Measurements from ENCODE around the gene MRPL36. TPM values are rescaled to one million over a fixed set of nuclear protein-coding genes. Genes with fewer than 3 reads are reported as not detected.
"Not testable (repeated sequence)": the region's sequence is repeated elsewhere in the genome, so short reads cannot be mapped to it uniquely, and the experiment has no call there.

The MRPL36 gene
- total RNA-seq, 1 experiment from 2014 or later, result 134 TPM

DNA sequence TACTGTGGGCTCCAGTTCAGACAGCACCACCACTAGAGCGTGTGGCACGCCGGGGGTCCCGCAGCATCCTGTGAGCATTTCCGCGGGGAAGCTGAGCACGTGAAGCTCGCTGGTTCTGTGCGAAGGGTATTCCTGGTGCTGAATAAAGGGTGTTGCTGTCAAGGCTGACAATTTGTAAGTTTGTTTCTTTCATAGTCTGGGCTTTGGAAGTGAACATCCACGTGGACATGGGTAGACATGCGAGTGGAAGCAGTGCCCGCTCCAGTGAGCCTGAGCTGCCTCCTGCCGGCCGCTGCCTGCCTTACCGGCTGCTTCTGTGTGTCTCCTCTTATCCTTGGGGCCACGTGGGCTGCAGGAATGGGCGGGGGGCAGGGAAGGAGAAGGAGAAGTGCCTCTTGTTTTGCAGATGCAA, 16.2 kb upstream of the MRPL36 start:
- no peak for DNase-seq (ENCODE audit: low read depth)

DNA sequence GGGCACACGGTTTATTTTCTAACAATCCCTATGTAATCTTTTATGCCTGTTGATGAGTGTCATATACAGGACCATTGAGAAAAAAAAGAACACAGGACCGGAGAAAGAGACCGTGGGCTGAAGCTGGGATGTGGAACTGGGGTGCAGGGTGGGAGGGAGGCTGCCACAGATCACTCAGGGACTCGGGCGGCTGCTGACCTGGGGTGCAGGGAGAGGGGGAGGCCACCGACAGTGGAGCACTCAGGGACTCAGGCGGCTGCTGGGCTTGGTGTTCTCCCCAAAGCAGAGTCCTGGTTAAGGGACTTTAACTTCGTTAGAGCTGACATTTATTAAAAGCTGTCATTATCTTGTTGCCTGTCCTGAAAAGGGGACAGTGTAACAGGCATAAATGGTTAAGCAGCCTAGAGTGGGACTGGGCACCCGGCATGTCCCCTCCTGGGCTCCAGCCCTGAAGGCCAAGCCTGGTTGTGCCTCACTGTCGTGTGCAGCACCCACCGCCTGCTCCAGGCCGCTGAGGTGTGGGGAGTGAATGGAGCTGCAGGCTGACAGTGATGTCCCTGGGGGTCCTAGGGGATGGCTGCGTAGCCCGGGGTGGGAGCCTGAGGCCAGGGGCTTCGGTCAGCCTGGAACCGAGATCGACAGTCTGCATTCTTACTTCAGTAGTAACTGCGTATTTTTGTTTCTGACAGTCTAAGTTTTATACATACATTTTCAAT, 15.6 kb upstream of the MRPL36 start:
- no peak for DNase-seq (ENCODE audit: low read depth)

DNA sequence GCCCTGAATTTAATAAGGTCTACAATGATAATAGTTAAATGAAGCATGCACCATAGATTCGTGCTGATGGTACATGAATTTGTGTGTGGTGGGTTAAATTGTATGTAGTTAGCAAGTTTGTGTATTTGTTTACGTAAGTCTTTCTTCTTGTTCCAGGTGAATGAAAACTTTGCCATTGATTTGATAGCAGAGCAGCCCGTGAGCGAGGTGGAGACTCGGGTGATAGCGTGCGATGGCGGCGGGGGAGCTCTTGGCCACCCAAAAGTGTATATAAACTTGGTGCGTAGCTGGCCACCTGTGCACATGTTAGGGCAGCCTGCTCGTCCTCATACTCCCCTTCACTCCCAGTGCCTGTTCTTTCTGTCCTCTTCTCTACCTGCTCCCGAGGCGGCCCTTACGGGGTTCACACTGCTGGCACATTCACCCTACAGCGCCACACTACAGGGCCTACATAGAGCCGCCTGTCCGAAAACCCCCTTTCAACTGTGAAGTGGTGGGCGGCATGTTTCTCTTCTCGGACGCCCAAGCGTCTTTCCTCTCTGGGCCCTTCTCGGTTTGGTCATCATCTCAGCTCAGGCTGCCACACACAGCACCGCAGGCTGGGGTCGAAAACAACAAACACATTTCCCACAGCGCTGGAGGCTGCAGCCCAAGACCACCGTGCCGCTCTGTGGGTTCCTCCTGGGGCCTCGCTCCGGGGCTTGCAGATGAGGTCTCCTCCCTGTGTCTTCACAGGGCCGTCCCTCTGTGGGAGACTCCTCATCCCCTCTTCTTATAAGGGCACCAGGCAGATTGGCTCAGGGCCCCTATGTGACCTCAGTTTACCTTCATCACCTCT, 14.8 kb upstream of the MRPL36 start:
- DNase-seq (ENCODE audit: low read depth), result no peak

DNA sequence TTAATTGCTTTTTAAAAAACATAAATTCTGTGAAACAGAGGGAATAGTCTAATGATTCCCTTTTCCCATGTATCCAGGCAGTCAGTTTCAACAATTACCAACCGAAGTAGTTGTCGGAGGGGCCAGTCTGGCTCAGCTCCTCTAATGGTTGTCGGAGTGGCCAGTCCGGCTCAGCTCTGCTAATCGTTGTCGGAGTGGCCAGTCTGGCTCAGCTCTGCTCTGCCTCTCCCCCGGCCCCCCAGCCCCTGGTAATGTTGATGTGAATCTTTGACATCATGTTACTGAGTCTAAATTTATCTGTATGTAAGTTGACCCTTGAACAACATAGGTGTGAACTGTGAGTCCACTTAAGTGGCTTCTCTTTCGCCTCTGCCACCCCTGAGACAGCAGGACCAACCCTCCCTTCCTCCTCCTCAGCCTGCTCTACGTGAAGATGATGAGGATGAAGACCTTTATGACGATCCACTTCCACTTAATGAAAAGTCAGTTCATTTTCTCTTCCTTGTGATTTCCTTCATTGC, 11.0 kb upstream of the MRPL36 start:
- DNase-seq (ENCODE audit: low read depth), result no peak

DNA sequence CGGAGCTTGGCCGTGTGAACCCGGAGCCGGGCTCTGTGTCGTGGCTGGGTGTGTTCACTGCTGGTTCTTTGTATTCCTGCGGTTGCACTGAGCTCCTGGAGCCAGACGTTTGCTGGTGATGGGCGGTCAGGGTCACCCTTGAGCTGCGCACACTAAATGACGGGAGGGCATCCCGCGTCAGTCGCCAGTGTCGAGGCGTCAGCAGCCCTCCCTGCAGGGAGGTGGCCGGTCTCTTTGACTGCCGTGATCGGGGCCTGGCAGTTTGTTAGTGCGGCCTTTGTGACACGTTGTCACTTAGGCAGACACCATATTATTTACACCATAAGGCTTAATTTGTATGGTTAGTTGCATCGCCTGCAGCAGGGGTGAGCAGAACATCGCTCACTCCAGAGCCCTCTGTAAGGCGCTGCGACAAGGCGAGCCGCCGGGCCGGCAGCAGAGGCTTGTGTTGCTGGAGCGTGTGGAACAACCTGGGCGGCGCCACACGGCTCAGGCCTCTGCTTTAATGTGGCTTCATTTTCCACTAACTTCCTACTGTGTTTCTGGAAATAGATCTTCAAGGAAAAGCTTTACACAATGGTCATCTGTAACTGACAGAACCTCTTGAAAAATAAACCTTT, 9.9 kb upstream of the MRPL36 start:
- DNase-seq (ENCODE audit: low read depth), result no peak

DNA sequence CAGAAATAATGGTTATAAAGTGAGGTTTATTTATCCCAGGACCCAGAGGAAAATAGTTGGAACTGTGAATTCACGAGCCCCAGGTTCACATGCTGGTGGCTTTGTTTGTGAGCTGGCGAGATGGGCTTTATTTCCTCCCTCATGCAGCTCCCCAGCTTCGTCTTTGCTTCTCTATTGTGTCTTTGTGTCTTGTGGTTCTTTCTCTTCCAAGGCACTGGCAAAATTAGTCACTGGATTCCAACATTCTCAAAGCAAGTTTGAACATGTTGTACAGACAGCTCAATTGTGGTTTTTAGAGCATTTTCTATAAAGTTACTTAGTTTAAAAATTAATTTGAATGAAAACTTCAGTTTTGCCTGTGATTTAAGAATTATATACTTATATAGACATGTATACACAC, 8.8 kb upstream of the MRPL36 start:
- peak; percentile 35 for DNase-seq (ENCODE audit: low read depth)

DNA sequence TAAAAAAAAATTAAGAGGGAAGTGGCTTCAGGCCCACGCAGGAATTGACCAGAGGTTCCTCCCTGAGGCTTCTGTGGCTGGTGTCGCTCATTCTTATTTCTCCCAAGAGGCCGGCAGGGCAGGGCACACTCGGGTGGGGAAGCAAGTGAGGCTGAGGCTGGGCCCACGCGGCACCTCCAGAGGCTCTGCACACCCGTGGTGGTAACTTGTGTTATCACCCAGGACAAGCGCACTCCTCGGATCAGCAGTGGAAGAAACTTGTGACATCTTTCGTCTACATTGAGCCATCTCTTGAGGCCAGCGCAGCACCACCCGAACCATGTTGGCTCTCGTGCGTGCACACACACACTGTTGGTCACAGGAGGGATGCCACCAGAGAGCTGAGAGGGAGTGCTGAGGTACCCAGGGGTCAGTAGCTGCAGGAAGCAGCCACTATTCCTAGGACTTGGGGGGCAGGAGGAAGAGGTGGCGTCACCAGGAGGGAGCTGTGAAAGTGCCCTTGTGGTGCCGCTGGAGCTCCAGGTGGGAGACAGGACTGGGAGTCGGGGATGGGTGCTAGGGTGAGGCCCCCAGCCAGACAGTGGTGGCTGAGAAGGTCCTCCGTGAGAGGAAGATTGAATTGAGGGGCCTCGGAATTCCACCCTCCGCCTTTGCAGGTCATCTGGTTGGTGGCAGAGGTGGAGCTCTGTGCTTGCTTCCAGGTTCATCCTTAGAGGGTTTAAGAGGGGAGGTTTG, 8.0 kb upstream of the MRPL36 start:
- DNase-seq (ENCODE audit: low read depth), result no peak

DNA sequence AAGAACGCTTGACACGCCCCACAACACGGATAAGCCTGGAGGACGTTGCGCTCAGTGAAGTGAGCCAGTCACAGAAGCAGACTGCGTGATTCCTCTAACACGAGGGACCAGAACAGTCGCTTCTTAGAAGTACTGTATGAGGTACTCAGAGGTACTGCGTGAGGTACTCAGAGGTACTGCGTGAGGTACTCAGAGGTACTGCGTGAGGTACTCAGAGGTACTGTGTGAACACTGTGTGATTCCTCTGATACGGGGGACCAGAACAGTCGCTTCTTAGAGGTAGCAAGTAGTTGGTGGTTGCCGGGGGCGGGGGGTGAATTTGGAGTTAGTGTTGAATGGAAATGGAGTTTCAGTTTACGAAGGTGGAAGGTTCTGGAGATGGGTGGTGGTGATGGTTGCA, 7.3 kb upstream of the MRPL36 start:
- no peak for DNase-seq (ENCODE audit: low read depth)

DNA sequence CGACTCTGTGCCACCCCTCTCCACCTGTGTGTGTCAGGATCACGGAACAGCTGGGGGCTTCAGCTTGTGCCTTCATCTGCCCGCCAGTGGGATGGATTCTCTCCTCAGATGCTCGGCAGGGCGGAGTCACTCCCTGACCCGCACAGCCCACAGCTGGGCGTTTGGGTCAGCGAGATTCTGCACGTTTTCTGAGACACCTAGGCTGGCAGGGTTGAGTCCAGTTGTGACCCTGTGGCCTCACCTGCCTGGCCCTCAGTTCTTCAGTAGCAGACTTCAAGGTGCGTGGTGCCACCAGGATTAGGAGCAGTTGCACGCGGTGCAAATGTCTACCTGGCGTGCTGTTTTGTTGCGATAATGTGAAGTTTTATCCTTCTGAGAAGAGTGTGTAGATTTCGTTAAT, 6.6 kb upstream of the MRPL36 start:
- no peak for DNase-seq (ENCODE audit: low read depth)

DNA sequence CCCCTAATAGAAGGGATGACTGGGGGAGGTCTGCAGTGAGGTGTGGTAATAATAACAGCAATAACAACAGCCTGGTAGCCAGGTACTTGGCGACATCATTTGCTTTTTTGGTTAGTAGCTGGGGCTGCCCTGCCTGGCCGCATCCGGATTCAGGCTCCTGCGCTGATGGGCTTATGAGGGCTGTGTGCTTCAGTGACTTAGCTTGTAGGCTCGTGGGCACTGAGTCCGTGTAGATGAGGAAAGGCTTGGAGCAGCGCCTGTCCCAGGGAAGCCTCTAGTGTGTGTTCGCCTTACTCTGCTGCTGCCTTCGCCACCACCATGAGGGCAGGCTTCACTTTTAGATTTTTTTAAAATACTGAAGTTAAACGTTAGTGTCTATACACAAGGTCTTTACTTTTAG, 6.1 kb upstream of the MRPL36 start:
- DNase-seq (ENCODE audit: low read depth), result no peak

DNA sequence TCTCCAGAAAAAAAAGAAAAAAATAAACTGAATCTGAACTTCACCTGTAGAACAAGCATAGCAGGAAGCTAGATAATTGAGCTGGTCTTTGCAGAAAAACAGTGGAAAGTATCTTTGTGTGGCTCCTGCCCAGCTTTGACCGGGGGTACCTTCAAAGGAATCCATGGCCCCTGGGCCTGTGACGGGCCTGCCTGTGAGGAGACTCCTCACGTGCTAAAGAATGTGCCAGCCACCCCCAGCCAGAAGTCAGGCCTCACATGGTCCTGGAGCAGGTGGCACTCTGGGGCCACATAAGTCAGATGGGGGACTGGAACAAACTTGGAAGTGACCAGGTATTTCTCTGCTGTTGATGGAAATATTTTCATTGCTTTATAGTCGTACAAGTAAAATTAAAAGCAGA, 5.7 kb upstream of the MRPL36 start:
- DNase-seq (ENCODE audit: low read depth), result no peak

DNA sequence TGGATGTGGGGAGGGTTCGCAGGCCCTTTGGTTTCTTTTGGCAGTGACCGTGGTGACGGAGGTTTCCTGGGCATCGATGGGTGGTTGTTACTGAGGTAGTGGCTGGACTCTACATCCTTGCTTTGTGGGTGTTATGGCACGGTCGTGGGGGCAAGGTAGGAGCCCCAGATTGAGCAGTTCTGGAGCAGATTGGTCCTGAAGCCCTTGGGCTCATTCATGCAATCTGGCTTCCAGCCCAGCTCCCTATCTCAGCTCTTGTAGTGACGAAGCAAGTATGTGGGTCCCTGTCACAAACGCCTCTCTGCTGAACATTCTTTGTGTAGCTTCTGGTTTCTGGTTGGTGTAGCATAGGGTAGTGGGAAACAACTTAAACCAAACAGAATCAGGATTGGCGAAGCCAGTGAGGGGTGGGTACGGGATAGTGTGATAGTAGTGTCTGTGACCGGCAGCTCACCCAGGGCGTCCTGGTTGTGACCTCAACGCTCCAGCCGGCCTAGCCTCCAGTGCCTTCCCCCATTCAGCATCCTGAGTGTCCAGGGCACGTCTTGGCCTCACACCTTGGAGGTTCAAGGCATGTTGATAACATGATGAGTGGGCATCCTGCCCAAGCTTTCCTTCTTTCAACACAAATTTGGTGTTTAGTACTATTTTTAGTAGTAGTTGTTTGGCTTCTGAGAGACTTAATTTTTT, 4.5 kb upstream of the MRPL36 start:
- no peak for DNase-seq (ENCODE audit: low read depth)

DNA sequence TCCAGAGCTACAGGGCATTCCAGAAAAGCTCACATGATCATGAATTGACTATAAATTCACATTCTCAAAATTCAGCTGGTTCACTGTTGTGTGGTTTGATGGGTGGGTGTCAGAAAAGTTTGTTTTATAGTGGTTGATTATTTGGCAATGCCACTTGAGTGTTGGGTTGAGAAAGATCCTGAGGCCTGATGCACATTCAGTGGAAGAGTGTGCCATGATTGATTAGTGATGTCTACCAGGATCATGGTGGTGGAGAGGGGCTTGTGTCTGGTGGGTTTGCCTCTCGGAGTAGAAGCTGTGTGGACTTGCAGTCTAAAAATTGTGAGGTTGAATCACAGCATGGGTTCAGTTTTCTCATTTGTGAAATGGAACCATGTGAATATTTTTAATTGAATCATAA, 3.6 kb upstream of the MRPL36 start:
- DNase-seq (ENCODE audit: low read depth), result no peak

DNA sequence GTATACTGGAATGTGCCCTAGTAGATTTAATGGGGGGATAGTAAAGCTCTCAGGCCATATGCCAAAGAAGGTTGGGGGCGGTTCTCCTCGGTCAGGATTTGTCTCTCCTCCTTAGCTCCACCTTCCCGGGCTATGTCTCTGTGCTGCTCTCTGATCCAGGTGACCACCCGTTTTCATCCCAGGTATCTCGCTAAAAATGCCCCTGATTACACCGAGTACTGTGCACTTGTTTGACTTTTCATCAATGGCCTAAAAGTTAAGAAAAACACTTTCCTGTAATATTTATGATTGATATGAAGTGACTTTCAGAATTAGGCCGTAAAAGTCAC, 2.3 kb upstream of the MRPL36 start:
- DNase-seq (ENCODE audit: low read depth), result peak; percentile 30

DNA sequence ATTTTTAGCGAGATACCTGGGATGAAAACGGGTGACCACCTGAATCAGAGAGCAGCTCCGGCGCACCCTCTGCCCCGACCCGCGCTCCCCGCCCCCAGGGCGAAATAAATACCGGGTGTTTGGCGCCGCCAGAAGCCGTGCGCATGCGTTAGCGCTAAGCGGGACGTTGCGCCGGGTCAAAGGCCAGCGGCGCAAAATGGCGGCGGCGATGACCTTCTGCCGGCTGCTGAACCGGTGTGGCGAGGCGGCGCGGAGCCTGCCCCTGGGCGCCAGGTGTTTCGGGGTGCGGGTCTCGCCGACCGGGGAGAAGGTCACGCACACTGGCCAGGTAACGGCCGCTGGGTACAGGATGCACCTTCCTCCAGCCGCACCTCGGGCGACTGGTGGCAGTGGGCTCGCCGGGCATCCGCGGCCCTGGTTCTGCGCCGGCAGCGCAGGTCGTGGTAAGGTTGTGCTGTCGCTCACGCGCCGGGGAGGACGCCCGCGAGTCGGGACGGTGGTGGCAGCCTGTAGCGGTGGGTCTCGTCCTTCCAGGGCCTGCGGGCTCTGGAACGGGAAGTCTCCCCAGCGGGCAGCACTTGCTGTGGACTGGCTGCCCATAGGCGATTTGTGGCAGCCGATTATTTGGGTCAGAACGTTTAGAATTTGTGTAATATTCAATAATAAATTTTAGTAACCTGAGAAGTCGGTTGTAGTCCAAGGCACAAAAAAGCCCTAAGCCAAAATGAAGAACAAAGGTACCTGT, 1.8 kb upstream of the MRPL36 start, which contains the start of gene NDUFS6:
Gene NDUFS6 (plus strand): TSS at position 186 of the 745 bp plus-strand sequence. CDS start 11 bp downstream, at position 197.
- peak; percentile 69 for DNase-seq (ENCODE audit: low read depth)

DNA sequence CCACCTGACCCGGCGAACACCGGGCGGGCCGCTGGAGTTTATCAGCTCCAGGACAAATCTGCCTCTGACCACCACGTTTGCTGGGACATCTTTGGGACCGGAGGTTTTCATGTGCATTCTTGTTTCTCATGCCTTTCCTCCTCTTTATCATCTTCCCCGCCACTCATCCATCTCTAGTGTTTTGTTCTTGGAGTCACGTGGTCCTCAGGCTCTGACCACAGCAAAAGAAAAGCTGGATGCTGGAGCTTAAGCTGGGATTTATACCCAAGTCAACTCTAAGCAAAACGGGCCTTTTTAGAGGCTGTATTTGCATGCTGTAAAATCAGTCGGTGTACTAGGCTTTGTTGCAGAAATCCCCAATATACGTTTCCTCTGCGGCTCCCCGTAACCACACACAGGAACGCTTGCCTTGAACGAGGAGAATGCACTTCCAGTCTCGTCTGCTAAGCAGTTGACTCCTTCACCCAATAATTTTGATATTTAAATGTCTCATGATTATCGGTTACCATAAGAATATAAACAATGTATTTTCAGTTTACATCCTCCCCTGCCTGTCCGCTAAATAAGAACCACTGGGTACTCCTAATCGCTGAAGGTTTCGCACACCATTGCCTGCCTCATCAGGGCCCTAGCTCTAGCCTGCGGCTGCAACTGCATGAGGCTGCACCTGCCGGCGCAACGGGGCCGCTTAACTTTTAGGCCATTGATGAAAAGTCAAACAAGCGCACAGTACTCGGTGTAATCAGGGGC, 1.0 kb upstream of the MRPL36 start:
- peak; percentile 24 for DNase-seq (ENCODE audit: low read depth)

DNA sequence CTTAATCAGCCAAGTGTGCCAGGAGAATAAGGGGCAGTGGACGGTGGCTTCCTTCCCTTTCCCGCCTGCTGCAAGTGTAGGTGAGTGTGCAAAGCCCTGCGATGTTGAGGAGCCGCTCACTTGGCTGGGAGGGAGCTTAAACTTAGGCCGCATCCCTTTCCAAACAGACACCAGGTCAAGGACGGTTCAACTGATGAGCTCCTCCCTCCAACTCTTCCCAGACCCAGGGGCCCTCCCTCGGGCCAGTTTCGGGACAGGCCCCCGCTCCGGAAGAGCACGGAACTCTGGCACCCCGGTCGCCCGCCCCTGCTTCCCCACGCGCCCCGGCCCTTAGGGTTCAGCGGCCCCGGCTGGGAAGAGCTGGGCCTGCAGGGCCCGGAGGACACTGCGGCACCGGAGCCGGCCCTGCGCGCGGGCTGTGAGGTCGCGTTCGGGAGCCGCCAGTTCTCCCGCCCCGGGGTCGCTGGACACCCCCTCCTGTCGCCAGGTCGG, 481 bp downstream of the MRPL36 start:
- peak; percentile 38 for DNase-seq (ENCODE audit: low read depth)

DNA sequence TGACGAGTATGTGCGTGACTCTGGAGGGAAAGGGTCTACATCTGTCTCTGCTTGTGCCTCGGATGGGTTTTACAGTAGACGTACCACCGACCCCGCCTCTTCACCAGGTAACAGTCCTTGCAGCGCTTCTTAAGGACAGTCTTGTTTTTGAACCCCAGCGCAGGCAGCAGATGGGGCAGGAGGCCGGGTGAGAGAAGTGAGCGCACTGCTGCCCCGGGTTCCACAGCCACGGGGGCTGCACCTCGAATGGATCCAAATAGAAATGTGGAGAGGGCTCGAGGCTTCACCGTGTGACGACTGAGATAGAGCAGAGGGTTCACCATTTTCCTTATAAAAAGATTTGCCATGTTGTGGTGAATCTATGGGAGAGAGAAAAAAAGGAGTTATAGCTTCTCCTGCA, 1.0 kb downstream of the MRPL36 start:
- not testable (repeated sequence) for DNase-seq (ENCODE audit: low read depth)

DNA sequence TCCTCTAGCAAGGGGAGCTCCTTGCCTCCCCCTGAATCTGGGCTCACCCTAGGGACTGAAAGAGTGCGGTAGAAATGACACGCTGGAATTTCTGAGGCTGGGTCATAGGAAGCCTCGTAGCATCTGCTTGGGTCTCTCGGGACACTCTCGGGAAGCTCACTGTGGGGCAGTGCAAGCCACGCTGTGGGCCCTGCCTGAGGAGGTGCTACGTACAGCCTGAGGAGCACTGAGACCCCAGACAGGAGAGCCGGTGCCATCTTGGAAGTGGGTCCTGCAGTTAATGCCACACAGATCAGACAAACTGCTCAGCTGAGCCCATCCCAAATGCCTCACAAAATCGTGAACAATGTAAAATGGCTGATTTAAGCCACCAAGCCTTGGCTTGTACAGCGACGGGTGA, 1.8 kb downstream of the MRPL36 start:
- DNase-seq (ENCODE audit: low read depth), result no peak
